Limb (tissue), 2 donors: ENCODE data around the gene TPST1.
"Not testable (repeated sequence)": the region's sequence is repeated elsewhere in the genome, so short reads cannot be mapped to it uniquely, and the experiment has no call there.

ENCODE experiments used
- DNase-seq, 2 donors: peaks; one replicate each; pipeline ENCODE4 v3.0.0-alpha.2; 2016; ENCODE audit errors: extremely low spot score in 2 of 2

TPST1 gene

GRCh38 chr7:66376264-66376945 is 171.3 kb downstream of the TPST1 start:
- DNase-seq, result no peak

DNA sequence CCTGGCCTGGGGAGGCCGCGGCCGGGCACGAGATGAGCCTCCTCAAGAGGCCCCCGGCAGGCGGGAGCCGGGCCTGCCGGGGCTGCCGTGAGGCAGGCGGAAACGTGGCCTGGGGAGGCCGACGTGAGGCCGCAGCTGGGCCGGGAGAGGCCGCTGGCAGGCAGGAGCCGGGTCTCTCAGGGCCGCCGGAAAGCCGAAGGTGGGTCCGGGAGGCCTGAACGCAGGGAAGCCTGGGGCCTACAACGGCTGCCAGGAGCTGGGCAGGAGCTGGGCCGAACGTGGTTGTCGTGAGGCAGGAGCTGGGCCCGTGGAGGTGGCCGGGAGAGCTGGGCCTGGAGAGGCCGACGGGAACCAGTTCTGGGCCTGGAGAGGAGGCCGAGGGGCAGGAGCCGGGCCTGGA is 171.9 kb downstream of the TPST1 start:
- DNase-seq, result no peak

DNA sequence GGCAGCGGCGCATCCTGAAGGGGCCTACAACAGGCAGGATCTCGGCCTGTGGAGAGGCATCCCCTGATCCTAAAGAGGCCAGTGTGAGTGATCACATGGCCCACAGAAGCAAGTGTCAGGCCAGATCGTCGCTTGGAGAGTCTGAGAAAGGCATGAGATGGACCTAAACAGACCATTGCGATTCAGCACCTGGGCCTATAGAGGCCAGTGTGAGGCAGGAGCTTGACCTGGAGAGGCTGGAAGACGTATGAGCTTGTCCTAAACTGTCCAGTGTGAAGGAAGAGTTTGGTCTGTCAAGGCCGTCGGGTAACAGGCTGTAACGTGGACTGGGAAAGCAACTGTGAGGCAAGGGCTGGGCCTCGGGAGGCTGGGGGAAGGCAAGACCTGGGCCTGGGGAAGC is 172.6 kb downstream of the TPST1 start:
- DNase-seq, result no peak

DNA sequence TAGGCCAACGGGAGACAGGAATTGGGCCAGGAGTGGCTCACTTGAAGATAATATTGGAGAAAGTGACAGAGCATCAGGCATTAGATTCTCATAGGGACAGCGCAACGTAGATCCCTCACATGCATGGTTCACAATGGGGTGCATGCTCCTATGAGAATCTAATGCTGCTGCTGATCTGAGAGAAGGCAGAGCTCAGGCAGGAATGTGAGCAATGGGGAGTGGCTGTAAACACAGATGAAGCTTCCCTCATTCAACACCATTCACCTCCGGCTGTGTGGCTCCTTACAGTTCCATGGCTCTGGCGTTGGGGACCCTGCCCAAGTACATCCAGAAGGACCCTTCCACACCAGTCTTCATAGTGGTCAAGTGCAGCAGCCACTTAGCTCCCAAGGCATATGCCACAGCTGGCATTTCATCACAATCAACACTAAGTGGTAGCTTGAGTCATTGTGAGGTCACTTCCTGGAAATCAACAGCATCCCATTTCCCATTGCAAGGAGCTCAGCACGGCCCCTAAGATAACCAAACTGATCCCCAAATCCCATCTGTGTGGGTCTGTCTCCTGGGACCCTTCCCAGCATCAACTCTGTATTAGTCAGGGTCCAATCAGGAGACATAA is 174.5 kb downstream of the TPST1 start:
- DNase-seq, result no peak

DNA sequence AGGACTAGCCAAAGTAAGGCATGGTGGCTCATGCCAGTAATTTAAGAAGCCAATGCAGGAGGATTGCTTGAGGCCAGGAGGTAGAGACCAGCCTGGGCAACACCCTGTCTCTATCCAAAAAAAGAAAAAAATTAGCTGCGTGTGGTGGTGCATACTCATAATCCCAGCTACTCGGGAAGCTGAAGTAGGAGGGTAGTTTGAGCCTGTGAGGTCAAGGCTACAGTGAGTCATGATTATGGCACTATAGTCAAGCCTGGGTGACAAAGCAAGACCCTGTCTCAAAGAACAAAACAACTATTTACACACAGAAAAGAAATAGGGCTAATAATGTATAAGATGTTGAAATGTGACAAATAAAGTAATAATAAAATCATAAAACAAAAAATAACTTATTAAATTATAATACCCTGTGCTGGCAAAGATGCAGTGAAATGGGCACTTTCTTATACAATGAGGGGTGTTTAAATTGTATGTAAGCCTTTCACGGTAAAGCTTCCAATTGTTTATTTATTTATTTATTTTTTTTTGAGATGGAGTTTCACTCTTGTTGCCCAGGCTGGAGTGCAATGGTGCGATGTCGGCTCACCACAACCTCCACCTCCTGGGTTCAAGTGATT is 175.2 kb downstream of the TPST1 start:
- no peak for DNase-seq

GRCh38 chr7:66382182-66382923 is 177.2 kb downstream of the TPST1 start:
- DNase-seq, result not testable (repeated sequence)

DNA sequence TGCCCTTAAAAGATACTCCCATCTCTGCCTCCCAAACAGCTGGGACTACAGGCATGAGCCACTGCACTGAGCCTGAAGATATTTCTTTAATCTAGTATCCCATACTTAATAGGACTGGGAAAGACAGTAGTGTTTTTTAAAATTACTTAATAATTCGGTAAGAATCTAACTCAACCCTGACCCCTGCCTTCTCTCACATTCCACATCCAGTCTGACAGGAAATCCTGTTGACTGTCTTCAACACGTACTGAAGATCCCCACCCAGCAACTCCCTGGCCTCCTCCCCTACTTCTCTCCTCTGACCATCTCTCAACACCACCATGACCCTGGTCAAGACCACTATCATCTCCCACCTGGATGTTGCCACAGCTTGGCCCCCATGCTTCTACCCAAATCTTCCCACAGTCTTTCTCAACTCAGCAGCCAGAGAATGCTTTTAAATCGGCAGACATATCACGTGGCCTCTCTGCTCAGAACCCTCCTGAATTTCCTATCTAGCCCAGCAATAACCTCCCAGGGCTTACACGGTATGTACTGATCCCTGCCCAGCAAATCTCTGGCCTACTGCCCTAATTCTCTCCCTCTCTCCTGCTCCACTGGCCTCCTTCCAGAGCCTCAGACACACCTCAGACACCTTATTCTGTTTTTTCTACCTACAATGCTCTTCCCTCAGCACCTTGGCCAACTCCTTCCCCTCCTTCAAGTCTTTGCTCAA is 180.2 kb downstream of the TPST1 start:
- DNase-seq, result not testable (repeated sequence)

- not testable (repeated sequence) for DNase-seq
These were observed 190.0 kb downstream of the TPST1 start for GRCh38 chr7:66395128-66395571.

GRCh38 chr7:66396052-66396451 is 190.9 kb downstream of the TPST1 start:
- DNase-seq, result not testable (repeated sequence)

DNA sequence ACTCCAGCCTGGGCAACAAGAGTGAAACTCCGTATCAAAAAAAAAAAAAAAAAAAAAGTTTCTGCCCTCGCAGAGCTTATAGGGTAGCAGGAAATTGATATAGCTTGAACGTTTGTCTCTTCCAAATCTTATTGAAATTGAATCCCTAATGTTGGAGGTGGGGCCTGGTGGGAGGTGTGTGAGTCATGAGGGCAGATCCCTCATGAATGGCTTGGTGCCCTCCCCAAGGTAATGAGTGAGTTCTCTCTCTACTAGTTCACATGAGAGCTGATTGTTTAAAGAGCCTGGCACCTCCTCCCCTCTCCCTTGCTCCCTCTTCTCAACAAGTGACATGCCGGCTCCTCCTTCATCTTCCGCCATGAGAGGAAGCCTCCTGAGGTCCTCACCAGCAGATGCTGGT is 193.7 kb downstream of the TPST1 start:
- DNase-seq, result not testable (repeated sequence)

- DNase-seq, result no peak
These were observed 194.4 kb downstream of the TPST1 start for GRCh38 chr7:66399566-66399965.

DNA sequence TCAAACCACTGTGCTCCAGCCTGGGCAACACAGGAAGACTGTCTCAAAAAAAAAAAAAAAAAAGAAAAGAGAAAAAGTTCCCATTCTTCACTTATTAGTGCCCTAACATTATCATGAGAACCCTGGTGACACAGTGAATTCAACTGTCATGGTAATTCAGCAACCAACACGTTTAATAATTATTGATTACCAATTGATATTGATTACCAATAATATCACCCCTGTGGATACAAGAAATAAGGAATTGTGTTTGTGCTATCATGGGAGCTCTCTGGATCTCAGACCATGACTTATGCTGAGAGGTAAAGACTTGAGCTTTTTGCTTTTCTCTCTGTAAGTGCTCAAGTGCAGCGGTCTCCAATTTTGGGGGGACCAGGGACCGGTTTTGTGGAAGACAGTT is 195.3 kb downstream of the TPST1 start:
- DNase-seq, result no peak

DNA sequence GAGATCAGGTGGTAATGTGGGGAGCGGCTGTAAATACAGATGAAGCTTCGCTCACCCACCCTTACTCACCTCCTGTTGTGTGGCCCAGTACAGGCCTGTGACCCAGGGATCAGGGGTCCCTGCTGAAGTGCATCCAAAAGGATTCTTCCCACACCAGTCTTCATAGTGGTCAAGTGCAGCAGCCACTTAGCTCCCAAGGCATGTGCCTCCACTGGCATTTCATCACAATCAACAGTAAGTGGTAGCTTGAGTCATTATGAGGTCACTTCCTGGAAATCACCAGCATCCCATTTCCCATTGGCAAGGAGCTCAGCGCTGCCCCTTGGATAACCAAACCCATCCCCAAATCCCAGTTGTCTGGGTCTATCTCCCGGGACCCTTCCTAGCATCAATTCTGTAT is 196.0 kb downstream of the TPST1 start:
- DNase-seq, result not testable (repeated sequence)

DNA sequence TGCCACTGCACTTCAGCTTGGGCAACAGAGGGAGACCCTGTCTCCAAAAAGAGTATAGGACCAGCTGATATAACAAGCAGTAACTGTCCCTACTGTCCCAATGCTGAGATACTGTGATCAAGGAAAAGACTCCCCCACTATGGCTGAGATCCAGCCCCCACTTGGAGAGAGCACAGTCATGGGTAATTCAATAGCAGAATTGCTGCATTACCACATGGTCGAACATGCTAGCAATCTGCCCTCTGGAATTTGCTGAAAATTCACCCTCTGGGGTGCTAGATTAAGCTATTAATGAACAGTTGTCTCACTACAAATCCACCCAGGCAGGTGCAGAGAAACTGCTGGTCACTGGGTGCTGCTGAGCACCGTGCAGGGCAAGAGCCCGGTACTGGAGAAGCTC is 196.8 kb downstream of the TPST1 start:
- DNase-seq, result not testable (repeated sequence)

DNA sequence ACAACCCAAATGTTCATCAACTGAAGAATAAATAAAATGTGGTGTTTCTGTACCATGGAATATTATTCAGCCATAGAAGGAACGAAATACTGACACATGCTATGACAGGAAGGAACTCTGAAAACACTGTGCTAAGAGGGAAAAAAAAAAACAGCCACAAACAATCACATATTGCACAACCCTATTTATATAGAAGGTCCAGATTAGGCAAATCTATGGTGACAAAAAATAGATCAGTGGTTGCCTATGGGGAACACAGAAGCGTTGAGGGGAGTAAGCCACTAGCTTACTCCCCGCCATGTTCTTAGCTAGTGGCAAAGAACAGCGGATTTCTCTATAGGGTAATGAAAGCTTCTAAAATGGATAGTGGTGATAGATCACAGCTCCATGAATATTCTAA is 198.4 kb downstream of the TPST1 start:
- DNase-seq, result no peak

DNA sequence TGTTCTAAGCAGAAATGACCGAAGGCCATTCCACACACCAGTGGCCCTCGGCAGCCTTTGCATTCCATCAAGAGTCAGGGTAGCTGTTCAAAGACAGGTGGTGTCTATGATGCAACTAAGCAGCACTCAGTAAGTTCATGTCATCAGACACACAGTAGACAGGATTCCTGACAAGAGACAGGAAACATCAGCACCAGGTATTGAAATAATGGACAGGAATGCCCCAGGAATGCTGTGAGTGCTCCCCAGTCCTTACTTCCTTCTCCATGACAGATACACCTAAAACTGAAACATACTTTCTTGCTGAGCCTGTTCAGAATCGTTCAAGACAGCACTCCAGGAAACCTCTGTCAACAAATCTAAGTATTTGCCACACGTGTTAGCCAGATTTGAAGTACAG is 204.4 kb downstream of the TPST1 start:
- DNase-seq, result no peak
